ENCODE data around the gene SIRT3.

The SIRT3 gene

DNA sequence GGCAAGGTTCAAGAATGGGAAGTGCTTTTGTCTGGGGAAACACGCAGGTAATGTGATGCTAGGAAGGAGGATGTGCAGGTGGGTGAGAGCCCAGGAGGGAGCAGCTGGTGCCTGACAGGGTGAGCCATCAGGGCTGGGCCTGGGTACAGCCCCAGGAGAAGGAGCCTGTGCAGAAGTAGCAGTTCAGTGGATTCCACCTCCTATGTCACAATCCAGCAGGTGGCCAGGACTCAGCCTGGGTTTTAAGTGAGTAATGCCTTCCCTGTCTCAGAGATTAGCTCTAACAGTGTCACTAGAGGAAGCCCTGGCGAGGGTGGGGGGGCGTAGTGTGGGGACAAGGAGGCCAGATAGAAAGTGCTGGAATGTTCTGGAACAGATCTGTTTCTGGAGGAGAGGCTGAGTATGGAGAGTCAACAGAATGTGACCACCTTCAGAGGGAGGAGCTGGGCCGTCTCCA, 20.5 kb downstream of the SIRT3 start:
- DNase-seq (ENCODE audit: low read depth): no peak

DNA sequence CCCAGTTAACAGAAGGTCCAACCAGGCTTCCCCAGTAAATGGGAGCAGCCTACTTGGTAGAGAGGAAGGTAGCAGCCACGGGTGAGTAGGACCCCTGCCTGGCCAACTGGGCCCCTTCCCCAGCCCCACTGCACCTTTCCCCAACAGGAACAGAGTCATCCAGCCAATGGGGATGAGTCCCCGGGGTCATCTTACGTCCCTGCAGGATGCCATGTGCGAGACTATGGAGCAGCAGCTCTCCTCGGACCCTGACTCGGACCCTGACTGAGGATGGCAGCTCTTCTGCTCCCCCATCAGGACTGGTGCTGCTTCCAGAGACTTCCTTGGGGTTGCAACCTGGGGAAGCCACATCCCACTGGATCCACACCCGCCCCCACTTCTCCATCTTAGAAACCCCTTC, 22.1 kb downstream of the SIRT3 start:
- no peak for DNase-seq (ENCODE audit: low read depth)

DNA sequence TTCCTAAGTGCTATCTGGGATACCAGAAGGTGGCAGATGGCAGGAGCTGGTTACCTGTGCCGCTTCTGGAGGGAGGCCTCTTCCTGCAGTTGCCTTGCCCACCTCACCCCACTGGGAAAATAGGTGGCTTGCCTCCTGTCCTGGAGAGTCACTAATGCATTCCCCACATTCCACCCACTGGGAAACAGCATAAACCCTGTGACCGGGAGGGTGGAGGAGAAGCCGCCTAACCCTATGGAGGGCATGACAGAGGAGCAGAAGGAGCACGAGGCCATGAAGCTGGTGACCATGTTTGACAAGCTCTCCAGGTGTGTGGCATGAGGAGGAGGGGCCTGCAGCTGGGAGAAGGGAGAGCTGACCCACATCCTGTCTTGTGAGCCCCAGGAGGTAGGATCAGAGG, 23.0 kb downstream of the SIRT3 start:
- DNase-seq (ENCODE audit: low read depth): no peak

DNA sequence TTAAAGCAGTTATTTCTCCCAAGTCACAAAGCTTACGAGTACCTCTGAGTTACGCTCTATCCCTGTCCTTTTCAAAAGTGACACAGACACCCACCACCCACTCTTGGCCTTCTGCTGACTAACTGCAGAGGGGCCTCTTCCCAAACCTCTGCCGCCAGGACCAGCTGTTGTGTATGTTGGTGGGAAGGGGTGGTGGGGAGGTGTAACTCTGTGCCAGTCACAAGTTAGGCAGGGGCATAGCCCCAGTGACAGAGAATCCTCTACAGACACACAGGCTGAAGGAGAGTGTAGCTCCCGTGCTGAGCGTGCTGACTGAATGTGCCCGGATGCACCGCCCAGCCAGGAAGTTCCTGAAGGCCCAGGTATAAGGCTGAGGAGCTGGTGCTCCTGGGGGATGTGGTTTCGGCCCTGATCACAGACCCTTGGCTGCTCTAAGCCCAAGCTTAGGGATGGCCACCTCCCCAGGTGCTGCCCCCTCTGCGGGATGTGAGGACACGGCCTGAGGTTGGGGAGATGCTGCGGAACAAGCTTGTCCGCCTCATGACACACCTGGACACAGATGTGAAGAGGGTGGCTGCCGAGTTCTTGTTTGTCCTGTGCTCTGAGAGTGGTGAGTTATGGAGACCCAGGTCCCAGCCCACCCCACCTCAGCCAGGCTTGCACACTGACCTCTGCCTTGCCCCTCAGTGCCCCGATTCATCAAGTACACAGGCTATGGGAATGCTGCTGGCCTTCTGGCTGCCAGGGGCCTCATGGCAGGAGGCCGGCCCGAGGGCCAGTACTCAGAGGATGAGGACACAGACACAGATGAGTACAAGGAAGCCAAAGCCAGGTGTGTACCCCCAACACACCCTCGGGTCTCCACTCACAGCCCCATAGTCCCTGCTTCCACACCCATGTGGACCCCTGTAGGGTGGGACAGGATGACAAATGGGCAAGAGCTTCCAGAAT, 23.7 kb downstream of the SIRT3 start:
- no peak for DNase-seq (ENCODE audit: low read depth)

DNA sequence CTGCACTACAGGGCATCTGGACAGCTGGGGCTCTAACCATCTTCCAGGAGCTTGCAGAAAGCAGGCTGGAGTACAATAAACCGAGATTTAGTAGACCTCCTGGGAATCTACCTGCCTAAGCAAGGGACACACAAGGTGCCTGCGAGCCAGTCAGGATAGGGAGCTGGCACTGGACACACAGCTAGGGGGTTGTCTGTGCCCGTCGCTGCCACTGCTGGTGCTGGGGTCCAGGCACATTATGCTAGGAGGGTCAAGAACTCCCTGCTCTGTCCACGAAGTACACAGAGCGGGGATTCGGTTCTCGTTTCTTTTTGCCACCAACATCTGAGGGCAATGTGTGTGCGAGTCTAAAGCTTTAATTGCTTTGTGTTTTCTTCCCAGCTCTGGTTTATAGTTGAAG, 24.4 kb downstream of the SIRT3 start:
- no peak for DNase-seq (ENCODE audit: low read depth)

DNA sequence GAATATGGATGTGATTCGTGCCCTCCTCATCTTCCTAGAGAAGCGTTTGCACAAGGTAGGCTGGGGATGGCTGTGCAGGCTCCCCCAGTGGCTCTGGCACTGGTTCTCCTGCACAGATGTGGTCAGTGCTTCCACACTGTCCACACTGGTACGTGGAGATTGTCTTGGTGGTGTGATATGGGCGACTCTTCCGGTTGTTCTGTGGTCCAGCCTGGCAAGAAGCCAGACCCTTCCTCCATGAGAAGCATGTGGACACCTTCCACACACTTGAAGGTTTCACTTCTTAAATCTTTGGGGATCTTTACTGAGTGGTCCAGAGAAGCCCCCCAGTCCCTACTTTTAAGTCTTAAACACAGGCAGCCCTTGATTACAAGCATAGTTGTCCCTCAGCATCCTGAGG, 24.8 kb downstream of the SIRT3 start:
- DNase-seq (ENCODE audit: low read depth): no peak

DNA sequence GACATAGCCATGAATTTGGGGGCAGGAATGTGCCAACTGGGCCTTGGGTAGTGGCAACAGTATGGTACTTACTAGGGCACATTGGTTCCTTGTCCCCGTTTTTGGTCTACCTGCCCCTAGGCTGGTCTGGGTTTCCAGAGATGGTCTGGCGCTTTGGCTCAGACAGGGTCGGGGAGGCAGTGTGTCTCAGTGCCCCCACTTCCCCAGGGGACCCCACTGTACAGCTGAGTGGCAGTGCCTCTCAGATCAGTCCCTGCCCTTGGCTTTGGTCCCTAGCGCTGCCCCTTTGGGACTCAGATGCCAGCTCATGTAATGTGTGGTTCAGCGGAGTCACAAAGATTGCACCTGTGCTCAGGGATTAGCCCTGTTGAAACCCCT, 25.4 kb downstream of the SIRT3 start:
- no peak for DNase-seq (ENCODE audit: low read depth)

DNA sequence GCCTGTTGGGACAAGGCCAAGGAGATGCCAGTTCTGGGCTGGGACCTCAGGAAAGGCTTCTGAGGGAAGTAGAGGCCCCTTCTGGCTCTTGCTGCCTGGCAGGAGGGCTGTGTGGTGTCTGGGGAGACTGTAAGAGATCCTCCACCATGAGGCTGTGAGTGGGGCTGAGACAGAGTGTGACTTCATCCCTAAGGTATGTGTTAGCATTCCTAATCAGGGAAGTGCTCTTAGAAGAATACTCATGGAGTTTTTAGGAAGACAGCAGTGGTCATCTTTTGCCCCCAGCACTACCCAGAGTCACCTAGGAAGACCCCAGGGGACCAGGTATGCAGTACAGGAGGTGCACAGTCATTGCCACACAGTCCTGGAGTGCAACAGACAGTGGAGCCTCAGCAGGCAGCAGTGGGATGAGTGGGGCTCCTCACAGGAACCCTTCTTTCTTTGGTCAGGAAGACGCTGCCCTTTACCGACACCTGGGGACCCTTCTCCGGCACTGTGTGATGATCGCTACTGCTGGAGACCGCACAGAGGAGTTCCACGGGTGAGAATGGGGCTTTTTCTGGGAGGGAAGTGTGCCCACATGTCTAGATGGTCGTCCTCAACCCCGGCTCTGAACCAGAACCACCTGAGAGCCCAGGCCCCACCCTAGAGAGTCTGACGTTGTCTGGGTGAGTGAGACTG, 25.9 kb downstream of the SIRT3 start:
- DNase-seq (ENCODE audit: low read depth): no peak

DNA sequence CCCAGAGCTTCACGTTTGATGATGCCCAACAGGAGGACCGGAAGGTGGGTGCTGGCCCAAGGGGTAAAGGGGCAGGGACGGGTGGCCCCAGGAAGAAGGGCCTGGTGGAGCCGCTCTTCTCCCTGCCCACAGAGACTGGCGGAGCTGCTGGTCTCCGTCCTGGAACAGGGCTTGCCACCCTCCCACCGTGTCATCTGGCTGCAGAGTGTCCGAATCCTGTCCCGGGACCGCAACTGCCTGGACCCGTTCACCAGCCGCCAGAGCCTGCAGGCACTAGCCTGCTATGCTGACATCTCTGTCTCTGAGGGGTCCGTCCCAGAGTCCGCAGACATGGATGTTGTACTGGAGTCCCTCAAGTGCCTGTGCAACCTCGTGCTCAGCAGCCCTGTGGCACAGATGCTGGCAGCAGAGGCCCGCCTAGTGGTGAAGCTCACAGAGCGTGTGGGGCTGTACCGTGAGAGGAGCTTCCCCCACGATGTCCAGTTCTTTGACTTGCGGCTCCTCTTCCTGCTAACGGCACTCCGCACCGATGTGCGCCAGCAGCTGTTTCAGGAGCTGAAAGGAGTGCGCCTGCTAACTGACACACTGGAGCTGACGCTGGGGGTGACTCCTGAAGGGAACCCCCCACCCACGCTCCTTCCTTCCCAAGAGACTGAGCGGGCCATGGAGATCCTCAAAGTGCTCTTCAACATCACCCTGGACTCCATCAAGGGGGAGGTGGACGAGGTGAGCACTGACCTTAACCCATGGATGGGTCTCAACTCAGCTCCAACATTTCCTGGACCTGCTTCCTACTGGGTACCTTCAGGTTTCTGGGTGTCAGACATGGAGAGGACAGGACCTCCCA, 26.6 kb downstream of the SIRT3 start:
- no peak for DNase-seq (ENCODE audit: low read depth)

DNA sequence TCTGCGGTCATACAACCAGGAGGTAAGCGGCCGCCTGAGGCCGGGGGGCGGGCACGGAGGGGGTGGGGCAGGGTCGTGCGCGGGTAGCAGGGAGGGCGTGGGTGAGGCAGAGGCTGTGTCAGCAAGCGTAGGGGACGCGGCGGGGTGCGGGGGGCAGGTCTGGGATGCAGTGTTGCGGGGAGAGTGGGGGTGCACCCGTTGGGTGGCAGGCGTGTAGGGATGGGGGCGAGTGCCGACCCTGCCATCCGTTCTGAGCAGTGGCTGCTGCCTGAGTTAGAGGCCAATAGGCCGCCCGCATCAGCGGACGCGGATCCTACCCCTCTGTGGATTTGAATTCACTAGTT, 27.3 kb downstream of the SIRT3 start:
- DNase-seq (ENCODE audit: low read depth): no peak

DNA sequence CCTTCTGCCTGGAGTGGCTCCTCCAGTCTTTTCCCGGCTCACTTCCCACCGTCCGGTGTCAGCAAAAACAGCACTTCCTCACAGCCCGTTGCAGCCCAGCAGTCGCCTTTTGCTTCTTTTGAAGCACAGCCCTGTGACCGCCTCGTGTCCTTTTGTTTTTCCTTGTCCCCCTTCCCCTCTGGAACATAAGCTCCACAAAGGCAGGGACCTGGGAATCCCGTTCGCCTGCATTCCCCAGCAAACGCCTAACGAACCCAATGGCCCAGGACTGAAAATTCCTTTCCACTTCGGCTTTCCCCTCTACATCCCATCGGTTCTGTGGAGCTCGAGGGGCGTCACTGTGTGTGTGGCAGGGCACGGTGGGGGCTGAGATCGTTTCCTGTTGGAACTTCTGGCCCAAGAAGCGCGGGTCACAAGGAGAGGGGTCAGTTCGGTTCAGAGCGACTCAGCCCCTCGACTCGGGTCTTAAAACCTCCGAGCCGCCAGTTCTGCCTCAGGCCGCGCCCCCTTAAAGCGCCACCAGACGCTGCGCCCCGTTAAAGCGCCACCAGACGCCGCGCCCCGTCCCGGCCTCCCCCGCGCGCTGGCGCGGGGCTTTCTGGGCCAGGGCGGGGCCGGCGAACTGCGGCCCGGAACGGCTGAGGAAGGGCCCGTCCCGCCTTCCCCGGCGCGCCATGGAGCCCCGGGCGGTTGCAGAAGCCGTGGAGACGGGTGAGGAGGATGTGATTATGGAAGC, 27.8 kb downstream of the SIRT3 start:
- DNase-seq (ENCODE audit: low read depth): peak; percentile 68

DNA sequence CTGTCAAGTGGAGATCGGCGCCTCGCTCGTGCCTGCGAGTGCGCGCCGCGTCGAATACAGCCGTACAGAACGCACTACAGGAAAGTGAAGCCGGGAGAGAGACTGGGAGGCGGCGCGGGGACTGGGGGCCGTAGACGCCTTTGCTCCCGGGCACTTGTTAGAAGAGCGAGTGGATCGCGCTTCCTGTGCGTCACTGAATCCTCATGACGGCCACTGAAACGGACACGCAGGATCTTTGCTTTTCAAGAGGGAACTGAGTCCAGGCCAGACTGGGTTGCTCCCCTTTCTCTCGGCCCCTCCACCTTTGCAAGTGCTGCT, 28.3 kb downstream of the SIRT3 start:
- no peak for DNase-seq (ENCODE audit: low read depth)

DNA sequence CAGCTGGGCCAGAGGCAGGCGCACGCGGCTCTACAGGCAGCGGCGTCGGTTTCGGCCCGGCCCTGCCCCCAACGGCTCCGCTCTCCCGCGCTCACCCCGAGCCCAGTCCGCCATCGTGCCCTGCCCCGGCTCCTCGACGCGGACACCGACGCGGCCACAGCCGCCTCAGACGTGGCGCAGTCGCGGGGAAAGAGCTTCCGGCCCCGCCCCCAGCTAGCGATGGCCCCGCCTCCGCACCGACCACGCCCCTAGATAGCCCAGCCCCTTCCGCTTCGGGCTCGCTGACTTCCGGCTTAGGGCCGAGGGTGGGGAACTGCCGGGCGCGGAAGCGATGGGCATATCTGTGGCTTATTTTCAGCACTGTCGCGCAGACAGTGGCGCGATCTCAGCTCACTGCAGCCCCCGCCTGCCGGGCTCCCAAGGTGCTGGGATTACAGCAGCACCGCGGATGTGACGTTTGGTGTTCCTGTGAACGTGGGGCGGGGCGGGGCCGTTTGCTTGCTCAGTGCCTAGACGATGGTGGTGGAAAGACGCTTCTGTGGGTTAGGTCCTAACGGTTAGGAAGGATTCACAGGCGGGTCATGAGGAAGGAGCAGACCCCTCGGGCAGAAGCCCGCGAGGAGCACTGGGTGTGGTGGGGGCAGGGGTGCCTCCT, 28.8 kb downstream of the SIRT3 start, which contains the start of the genes BET1L and RIC8A:
Gene BET1L, minus strand, starts transcription at position 192 of the 655 bp plus-strand sequence. Its CDS starts 78 bp downstream, at position 114.
Gene RIC8A, plus strand, starts transcription at position 501 of the 655 bp plus-strand sequence. CDS start 1,147 bp downstream, outside the sequence.
- DNase-seq (ENCODE audit: low read depth): peak; percentile 94

DNA sequence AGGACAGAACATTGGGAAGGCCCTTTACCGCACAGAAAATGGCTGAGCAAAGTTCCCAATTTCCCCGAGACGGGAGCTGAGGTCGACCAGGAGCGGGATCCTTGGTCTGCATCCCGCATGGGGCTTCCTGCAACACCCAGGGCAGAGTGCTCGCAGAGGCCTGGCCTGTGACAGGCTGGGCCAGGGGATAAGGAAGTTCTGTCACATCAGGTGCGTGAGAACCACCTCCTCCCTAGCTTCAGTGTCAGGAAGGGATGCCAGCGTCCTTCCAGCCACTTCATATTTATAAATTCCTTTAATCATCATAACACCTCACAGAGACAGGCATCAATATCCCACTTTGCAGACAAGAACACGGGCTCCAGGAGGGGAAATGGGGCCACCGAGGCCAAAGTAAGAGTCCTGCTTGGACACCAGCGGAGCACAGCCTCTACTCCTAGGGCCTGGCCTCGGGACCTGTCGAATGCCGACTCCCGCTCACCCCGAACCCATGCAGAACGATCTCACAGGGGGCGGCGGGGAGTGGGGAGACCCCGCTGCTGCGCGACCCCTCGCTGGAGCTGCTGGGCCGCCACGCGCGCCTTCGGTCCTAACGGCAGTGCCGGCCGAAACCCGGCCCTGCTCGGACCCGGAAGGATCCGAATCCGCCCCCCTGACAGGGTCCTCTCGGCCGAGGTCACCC, 29.5 kb downstream of the SIRT3 start:
- no peak for DNase-seq (ENCODE audit: low read depth)

DNA sequence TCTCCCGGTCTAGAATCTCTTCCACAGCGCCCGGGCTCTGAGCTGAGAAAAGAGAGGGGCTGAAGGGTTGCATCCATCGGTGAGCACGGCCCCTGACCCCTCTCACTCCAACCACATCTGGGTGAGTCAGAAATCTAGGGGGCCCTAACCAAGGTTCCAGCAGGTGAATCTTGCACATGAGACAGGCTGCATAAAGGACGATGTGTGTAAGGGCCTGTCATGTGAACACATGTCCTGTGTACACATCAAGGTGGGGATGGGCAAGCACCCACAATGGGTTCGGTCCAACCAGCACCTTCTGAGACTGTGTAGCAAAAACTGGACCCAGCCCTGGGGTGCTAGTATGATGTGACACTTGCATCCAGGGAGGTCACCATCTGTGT, 30.1 kb downstream of the SIRT3 start:
- DNase-seq (ENCODE audit: low read depth): no peak

DNA sequence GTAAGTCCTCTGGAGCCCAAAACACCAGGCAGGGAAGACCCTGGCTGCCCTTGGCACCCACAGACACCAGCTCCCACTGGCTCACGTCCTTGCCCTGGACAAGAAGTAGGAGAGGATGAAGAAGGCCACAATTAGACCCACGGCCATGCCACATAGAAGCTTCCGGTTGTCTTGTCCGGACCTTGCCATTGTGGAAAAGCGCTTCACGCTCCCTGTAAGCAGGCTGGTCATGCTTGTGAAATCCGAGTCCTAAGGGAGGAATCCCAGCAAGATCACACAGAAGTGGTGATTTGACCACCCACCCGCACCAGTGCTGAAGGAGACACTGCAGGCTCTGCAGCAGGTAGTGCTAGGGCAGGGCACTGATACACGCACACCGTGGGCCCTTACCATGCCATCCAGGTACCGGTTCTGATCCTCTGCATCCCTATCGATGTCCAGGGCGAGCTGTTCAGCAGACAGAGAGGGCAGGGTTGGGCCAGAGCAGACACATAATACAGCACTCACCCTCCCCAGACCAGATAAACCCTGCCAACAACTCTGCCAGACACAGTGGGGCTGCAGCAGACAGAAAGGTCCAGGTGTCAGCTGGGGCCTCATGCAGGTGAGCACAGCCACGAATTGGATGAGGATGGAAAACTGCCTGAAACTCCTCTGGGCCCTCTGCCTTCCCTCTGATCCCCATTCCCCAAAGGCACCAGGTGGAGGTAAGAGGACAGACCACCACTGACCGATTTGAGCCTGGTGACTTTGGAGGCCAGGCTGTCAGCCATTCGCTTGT, 30.7 kb downstream of the SIRT3 start:
- no peak for DNase-seq (ENCODE audit: low read depth)

DNA sequence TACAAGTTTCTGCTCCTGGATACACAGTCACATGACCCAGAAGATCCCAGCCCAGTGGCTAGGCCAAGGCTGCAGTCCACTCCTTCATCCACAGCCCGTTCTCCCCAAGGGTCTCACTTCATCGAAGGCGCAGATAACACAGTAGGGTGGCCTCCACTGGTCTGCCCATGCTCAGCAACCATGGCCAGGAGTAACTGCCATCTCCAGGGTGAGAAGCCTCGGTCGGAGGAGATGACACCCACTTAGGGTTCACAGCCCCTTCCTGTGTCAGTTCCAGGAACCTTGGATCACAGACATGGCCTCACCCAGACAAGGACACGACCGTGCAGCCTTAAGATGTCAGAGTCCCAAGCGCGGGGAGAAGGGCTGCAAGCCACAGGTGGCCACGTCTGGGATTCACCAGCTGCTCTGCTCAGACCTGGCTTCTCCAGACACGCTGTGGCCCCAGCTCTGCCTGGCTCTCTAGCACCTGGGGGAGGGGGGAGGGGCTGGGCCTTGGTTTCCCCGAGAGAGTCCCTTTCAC, 31.5 kb downstream of the SIRT3 start:
- DNase-seq (ENCODE audit: low read depth): no peak

DNA sequence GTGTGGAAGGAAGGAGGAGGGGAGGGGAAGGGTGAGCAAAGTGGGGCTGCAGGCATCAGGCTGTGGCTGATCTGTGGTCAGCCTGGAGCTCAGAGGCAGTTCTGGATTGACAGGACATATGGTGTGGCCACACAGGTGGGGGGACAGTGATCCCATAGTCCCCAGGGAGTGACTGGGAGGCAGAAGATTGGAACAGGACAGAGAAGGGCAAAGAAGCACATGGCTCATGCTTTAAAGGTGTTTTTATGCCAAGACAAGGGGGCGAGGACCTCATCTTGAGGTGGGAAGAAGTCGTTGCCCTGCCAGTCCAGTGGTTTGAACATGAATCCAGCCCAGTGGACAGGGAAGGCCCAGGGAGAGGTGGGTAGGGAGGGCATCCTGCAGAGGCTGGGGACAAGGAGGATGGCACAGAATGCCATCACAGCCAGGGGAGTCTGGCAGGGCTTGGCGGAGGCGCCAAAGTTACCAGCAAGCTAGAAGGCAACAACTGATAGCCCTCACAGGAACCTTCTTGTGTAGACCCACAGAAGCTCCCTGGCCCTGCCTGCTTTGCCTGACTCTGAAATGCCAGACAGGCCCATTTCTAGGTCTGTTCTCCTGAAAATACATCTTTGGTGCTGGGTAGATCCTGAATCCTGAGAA, 32.1 kb downstream of the SIRT3 start:
- no peak for DNase-seq (ENCODE audit: low read depth)

Measured in activated gamma-delta T cell treated with anti-CD3 and anti-CD28 coated beads, Interleukin-2, amount 50 U/mL, for 16 hours (primary cell).